ENCODE data around the gene PDE5A. TPM values are rescaled to one million over a fixed set of nuclear protein-coding genes. Genes with fewer than 3 reads are reported as not detected.

The PDE5A gene
- total RNA-seq, 1 donor from 2014 or later, result 2.1 TPM

- no peak for TF ChIP-seq CTCF (conservative IDR thresholded peaks at IDR 0.05; ENCODE audit: low read depth, low read length)
- no peak for DNase-seq (ENCODE audit: low read depth)
- no peak overlapping the region for H3K4me3 ChIP-seq (ENCODE audit: low read depth, low read length)
Measured at GRCh38 chr4:119512398-119512797, 116.2 kb downstream of the PDE5A start.

- no peak for DNase-seq (ENCODE audit: low read depth)
- no peak for TF ChIP-seq CTCF (conservative IDR thresholded peaks at IDR 0.05; ENCODE audit: low read depth, low read length)
- H3K4me3 ChIP-seq (ENCODE audit: low read depth, low read length), result no peak overlapping the region
Measured at GRCh38 chr4:119510395-119511149, 118.0 kb downstream of the PDE5A start.

GRCh38 chr4:119508281-119508680 lies 120.3 kb downstream of the PDE5A start:
- TF ChIP-seq CTCF (conservative IDR thresholded peaks at IDR 0.05; ENCODE audit: low read depth, low read length), result no peak
- no peak for DNase-seq (ENCODE audit: low read depth)
- no peak overlapping the region for H3K4me3 ChIP-seq (ENCODE audit: low read depth, low read length)

- TF ChIP-seq CTCF (conservative IDR thresholded peaks at IDR 0.05; ENCODE audit: low read depth, low read length), result no peak
- no peak overlapping the region for H3K4me3 ChIP-seq (ENCODE audit: low read depth, low read length)
- no peak for DNase-seq (ENCODE audit: low read depth)
Measured at GRCh38 chr4:119506806-119507205, 121.8 kb downstream of the PDE5A start.

- H3K4me3 ChIP-seq (ENCODE audit: low read depth, low read length), result no peak overlapping the region
- no peak for DNase-seq (ENCODE audit: low read depth)
- TF ChIP-seq CTCF (conservative IDR thresholded peaks at IDR 0.05; ENCODE audit: low read depth, low read length), result no peak
Measured at GRCh38 chr4:119504616-119505015, 124.0 kb downstream of the PDE5A start.

GRCh38 chr4:119501740-119502139 lies 126.9 kb downstream of the PDE5A start:
- TF ChIP-seq CTCF (conservative IDR thresholded peaks at IDR 0.05; ENCODE audit: low read depth, low read length), result no peak
- H3K4me3 ChIP-seq (ENCODE audit: low read depth, low read length), result no peak overlapping the region
- DNase-seq (ENCODE audit: low read depth), result no peak

GRCh38 chr4:119498527-119498926 lies 130.1 kb downstream of the PDE5A start:
- no peak for TF ChIP-seq CTCF (conservative IDR thresholded peaks at IDR 0.05; ENCODE audit: low read depth, low read length)
- no peak for DNase-seq (ENCODE audit: low read depth)
- no peak overlapping the region for H3K4me3 ChIP-seq (ENCODE audit: low read depth, low read length)
